Measurements from ENCODE around the gene SCAMP2.
"Not testable (repeated sequence)": the region's sequence is repeated elsewhere in the genome, so short reads cannot be mapped to it uniquely, and the experiment has no call there.

Gene SCAMP2

DNA sequence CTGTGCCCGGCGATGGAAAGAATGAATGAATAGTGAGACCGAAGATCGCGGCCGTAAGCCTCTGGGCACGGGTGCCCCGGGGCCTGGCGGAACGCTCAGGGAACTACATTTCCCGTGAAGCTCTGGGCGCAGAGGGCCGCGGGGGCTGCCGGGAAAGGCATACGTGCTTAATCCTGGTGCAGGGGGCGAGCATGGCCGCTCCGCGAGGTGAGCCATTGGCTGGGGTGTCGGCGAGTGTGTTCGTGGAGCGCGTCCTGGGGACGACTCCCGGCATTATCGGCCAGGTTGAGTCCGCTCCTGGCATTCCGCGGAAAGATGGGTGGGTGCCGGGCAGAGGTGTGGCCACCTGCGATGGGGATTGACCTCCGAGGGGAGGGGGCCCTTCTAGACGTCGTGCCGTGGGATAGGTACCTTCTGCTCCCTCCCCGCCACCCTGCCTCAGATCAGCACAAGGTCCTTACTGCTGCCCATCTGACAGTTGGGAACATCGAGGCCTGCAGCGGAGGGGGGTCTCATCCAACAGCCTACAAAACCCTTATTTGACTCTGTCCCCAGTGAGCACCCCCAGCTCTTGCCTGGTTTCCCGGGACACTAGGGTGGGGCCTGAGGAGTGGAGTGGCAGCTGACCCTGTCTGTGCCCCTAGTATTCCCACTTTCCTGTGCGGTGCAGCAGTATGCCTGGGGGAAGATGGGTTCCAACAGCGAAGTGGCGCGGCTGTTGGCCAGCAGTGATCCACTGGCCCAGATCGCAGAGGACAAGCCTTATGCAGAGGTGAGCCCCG lies 16.9 kb upstream of the SCAMP2 start, which contains the start of gene MPI:
MPI (plus strand) TSS at position 160 of the 782 bp plus-strand sequence; CDS start at position 192, 32 bp downstream.
- DNase-seq = peak; percentile 95

DNA sequence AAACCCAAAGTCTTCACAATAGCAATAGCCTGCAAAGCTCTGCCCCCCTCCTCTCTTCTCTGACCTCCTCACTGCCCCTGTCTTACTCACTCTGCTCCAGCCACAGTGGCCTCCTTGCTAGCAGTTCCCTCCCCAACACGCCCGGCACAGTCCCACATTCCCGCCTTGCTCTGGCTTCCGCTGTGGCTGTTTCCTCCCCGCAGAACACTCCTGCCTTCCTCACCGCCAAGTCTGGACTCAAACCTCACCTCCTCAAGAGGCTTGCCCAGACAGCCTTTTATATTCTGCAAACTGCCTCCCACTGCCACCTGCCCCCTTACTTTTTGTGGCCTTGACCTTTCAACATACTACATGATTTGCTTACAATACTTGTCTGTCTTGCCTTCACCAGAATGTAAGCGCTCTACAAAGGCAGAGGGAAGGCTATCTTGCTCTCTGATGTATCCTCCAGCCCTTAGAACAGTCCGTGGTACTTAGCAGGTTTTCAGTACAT lies 16.3 kb upstream of the SCAMP2 start:
- DNase-seq = no peak

- no peak for DNase-seq
Measured at GRCh38 chr15:74888716-74889115, 15.6 kb upstream of the SCAMP2 start.

GRCh38 chr15:74887537-74888193 lies 14.5 kb upstream of the SCAMP2 start:
- not testable (repeated sequence) for DNase-seq

DNA sequence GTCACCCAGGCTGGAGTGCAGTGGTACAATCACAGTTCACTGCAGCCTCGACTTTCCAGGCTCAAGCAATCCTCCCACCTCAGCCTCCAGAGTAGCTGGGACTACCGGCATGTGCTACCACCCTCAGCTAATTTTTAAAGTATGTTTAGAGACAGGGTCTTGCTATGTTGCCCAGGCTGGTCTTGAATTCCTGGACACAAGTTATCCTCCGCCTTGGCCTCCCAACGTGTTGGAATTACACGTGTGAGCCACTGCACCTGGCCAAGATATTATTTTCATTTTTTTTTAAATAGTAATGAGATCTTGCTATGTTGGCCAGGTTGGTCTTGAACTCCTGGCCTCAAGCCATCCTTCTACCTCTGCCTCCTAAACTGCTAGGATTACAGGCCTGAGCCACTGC lies 12.3 kb upstream of the SCAMP2 start:
- DNase-seq = no peak

GRCh38 chr15:74884428-74885223 lies 11.5 kb upstream of the SCAMP2 start:
- no peak for DNase-seq

DNA sequence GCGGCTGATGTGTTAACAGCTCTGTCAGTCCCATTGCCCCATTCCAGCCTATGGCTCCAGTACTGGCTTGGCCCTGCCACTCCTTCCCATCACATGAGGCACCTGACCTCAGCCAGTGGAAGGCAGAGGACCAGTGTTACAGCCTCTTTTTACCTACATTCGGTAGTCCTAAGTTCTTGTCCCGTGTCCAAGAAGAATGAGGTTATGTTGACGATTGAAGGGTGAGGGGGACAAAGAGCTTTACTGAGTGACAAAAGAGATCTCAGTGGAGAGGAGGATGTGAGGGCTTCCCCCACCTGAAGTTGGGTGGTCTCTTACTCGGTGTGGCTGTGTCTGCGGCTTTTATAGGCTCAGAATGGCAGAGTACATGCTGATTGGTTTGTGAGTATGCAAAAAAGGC lies 9.4 kb upstream of the SCAMP2 start:
- no peak for DNase-seq

DNA sequence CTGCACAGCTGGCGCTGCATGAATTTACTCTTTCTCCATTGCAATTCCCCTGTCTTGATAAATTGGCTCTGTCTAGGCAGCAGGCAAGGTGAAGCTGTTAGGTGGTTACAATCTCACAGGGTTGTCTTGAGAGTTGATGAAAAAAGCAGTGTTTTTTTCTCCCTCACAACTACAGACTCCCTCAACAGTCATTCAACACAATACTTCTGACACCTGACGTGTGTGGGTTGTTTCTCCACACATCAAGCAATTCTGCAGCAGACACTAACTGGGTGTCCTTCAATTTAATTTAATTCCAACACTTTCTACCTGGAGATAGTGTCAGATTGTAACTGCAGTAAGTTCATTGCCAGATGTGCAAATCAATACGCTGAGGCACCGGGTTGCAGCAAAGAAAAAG lies 5.1 kb upstream of the SCAMP2 start:
- no peak for DNase-seq

GRCh38 chr15:74873756-74874424 lies 725 bp upstream of the SCAMP2 start:
- no peak for DNase-seq

DNA sequence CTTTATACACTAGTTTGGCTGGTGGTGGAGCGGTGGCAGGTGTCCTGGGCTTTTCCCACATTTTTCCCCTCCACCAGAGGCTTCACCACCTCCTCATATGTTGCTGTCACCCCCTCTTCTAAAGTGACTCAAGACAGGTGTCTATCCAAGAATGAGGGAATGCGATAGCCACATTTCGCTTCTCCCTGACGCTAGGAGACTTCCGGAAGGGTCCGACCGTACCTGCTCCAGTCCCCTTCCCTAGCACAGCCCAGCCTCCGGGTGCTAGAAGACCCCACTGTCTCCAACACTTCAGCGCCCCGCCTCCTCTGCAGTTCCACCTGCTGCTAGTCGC lies 496 bp downstream of the SCAMP2 start:
- no peak for DNase-seq

DNA sequence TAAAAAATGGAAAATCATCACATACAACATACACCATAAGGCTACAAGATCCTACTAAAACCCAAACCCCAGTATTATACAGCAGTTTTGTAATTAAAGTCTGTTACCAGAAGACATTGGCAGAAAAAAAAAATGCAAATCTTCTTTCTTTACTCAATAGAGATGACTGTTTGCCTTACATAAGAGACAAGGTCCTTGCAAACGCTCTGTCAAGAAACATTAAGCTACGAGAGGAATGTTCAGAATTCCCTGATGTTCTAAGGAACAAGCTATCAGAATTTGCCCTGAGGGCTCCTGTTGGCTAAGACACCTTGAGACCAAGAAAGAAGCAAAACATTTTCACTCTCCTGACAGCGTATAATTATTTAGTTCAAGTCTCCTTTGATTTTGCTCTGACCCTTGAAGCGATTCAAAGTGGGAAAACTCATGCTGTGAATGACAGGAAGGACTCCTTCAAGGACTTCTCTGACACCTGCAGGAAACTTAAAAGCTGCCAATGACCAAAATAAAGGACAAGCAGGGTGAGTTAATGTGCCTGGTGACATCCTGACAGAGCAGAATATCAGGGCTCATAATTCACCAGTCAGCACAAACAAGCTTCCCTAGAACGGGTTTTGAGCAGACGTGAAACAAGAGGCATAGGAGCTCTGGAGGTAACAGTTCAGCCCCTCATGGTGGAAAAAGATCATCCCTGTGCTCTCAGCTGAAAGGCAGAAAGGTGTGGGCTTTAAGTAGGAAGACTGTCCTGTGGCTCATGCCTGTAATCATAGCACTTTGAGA lies 2.5 kb downstream of the SCAMP2 start:
- peak; percentile 35 for DNase-seq

DNA sequence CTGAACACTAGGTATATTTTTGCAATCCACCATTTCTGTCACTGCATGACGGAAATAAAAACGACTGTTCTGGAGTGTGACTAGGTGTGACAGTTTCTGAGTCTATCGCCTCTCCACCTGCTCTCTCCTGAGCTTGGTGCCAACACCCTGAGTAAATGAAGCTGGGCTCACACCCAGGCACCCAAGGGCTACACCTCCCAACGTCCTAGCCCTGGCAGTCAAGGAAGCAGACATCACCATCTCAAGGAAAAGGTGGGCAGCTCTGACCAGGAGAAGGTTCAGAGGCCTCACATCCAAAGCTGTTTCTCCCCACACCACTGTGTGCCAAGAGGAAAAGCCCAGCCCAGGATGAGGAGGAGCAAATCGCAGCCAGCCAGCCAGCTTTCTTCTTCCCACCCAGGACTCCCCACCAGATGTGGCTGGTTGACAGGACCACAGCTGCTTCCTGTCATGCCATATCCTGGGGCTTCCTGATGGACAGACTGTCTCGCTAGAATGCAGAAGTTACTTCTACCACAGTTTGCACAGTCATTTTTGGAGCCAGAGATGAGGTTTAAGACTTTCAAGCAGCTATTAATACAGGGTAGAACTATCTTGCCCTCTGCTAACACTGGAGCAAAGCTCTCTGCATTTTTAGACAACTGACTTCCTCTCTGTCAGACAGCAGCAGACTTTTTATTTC lies 3.3 kb downstream of the SCAMP2 start:
- DNase-seq = no peak

DNA sequence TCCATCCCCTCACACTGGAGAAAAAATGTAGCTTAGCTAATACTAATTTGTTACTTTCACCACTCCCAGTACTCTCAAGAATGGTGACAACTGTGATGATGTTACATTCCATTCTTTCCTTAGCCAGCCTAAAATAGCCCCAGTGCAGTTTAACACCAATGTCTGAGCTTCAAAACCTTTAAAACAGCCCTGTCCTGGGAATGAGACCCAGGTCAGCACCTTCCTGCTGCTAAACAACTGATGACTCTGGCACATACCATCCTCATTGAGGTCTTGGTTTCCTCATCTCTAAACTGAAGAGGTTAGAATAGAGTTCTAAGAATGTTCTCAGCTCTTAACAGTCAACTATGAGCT lies 3.8 kb downstream of the SCAMP2 start:
- no peak for DNase-seq

GRCh38 chr15:74868059-74868458 lies 5.1 kb downstream of the SCAMP2 start:
- DNase-seq = no peak

DNA sequence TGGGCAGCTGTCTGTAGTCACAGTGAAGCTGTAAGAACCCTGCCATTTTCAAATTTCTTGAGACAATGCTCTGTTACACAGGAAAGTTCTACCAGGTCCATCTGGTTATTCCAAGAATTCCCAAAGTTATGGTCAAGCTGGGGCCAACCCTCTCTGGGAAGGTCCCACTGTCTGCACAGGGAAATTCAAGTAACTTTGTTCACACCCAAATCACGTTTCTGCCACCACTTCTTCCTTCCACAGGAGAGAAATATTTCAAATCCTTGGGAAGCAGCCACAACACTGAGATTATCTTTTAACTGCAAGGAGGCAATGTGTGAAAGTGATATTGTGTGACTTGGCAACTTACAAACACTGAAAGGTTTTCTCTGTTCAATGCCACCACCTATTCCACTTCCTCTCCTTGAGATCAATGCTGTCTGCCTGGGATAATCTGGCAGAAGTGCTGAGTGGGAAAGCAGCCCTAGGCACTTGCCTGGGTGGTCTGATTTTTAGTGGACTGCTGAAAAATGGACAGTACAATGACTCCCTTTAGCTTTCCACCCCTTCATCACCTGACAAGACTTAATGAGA lies 5.6 kb downstream of the SCAMP2 start:
- DNase-seq = no peak

GRCh38 chr15:74866090-74866489 lies 7.1 kb downstream of the SCAMP2 start:
- no peak for DNase-seq

GRCh38 chr15:74865316-74865715 lies 7.8 kb downstream of the SCAMP2 start:
- DNase-seq = no peak

DNA sequence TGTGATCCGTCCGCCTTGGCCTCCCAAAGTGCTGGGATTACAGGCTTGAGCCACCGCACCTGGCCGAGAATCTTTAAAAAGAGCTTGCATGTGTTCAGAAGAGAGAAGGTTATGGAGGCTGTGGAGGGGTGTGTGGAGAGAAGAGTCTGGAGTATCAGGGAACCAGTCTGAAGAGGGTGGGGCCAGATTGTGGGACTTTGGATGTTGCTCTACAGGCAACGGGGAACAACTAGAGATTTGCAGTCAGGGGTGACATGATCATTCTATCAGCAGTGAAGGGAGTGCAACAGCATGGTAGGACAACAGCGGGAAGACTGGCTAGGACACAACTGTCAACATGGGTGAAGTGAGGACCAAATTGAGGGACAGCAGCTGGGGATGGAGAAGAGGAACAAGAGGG lies 8.9 kb downstream of the SCAMP2 start:
- DNase-seq = no peak

GRCh38 chr15:74863239-74864056 lies 9.7 kb downstream of the SCAMP2 start:
- DNase-seq = no peak

GRCh38 chr15:74858369-74858740 lies 14.8 kb downstream of the SCAMP2 start:
- DNase-seq = no peak
